HG03521 (cell line): ENCODE measurements around the gene PDE7B.

Experiments
- ATAC-seq: cut with Tn5 transposase; IDR thresholded peaks from one replicate; pipeline ENCODE4 v1.9.1; 2021; ENCODE audit warnings: mild to moderate bottlenecking, moderate library complexity; ENCODE audit not compliant: unreplicated experiment

PDE7B gene

GRCh38 chr6:135851442-135852271 is at the start of gene PDE7B:
PDE7B (plus strand) TSS chr6:135851701.
- ATAC-seq, result no peak

GRCh38 chr6:135801755-135802465 is 49.6 kb upstream of the PDE7B start:
- ATAC-seq, result no peak

- ATAC-seq, result no peak
Observed at GRCh38 chr6:135810486-135810885, 41.0 kb upstream of the PDE7B start.

- no peak for ATAC-seq
Observed at GRCh38 chr6:135811170-135811569, 40.3 kb upstream of the PDE7B start.

- ATAC-seq, result no peak
Observed at GRCh38 chr6:135811644-135812526, 39.6 kb upstream of the PDE7B start.

GRCh38 chr6:135813401-135813800 is 38.1 kb upstream of the PDE7B start:
- ATAC-seq, result no peak

- ATAC-seq, result no peak
Observed at GRCh38 chr6:135814043-135814442, 37.5 kb upstream of the PDE7B start.

- no peak for ATAC-seq
Observed at GRCh38 chr6:135815216-135815615, 36.3 kb upstream of the PDE7B start.

GRCh38 chr6:135817035-135817434 is 34.5 kb upstream of the PDE7B start:
- no peak for ATAC-seq

GRCh38 chr6:135819665-135820064 is 31.8 kb upstream of the PDE7B start:
- ATAC-seq, result no peak

GRCh38 chr6:135820340-135820739 is 31.2 kb upstream of the PDE7B start:
- no peak for ATAC-seq

GRCh38 chr6:135823851-135824250 is 27.6 kb upstream of the PDE7B start:
- ATAC-seq, result no peak

GRCh38 chr6:135826236-135826804 is 25.2 kb upstream of the PDE7B start:
- no peak for ATAC-seq

- ATAC-seq, result no peak
Observed at GRCh38 chr6:135828021-135828420, 23.5 kb upstream of the PDE7B start.

GRCh38 chr6:135830452-135830881 is 21.0 kb upstream of the PDE7B start:
- no peak for ATAC-seq

- no peak for ATAC-seq
Observed at GRCh38 chr6:135831016-135831415, 20.5 kb upstream of the PDE7B start.

- no peak for ATAC-seq
Observed at GRCh38 chr6:135832166-135832565, 19.3 kb upstream of the PDE7B start.

GRCh38 chr6:135833771-135834170 is 17.7 kb upstream of the PDE7B start:
- no peak for ATAC-seq

GRCh38 chr6:135837735-135838449 is 13.6 kb upstream of the PDE7B start:
- no peak for ATAC-seq

GRCh38 chr6:135839121-135839520 is 12.4 kb upstream of the PDE7B start:
- ATAC-seq, result no peak
